GM21515 (cell line): ENCODE measurements around the gene MUC5AC.
"Not testable (repeated sequence)": the region's sequence is repeated elsewhere in the genome, so short reads cannot be mapped to it uniquely, and the experiment has no call there.

Experiments
- ATAC-seq: cut with Tn5 transposase; IDR thresholded peaks from one replicate; pipeline ENCODE4 v1.9.1; 2021; ENCODE audit not compliant: unreplicated experiment

MUC5AC gene

GRCh38 chr11:1140642-1141490 lies 16.9 kb upstream of the MUC5AC start:
- no peak for ATAC-seq

GRCh38 chr11:1146365-1146764 lies 11.4 kb upstream of the MUC5AC start:
- no peak for ATAC-seq

GRCh38 chr11:1147792-1148191 lies 10.0 kb upstream of the MUC5AC start:
- ATAC-seq, result no peak

GRCh38 chr11:1148752-1149180 lies 9.0 kb upstream of the MUC5AC start:
- ATAC-seq, result no peak

- no peak for ATAC-seq
Measured at GRCh38 chr11:1149545-1149944, 8.2 kb upstream of the MUC5AC start.

- no peak for ATAC-seq
Measured at GRCh38 chr11:1150116-1150515, 7.6 kb upstream of the MUC5AC start.

- no peak for ATAC-seq
Measured at GRCh38 chr11:1150769-1151365, 6.9 kb upstream of the MUC5AC start.

- ATAC-seq, result no peak
Measured at GRCh38 chr11:1151366-1152315, 6.1 kb upstream of the MUC5AC start.

- ATAC-seq, result no peak
Measured at GRCh38 chr11:1152316-1153104, 5.2 kb upstream of the MUC5AC start.

- no peak for ATAC-seq
Measured at GRCh38 chr11:1153105-1153950, 4.4 kb upstream of the MUC5AC start.

GRCh38 chr11:1153951-1154493 lies 3.7 kb upstream of the MUC5AC start:
- ATAC-seq, result no peak

- ATAC-seq, result not testable (repeated sequence)
Measured at GRCh38 chr11:1154656-1155055, 3.1 kb upstream of the MUC5AC start.

GRCh38 chr11:1155274-1155693 lies 2.5 kb upstream of the MUC5AC start:
- no peak for ATAC-seq

- no peak for ATAC-seq
Measured at GRCh38 chr11:1156506-1157340, 1.0 kb upstream of the MUC5AC start.

GRCh38 chr11:1157341-1157644 lies 460 bp upstream of the MUC5AC start:
- no peak for ATAC-seq

GRCh38 chr11:1158681-1159487 lies 1.1 kb downstream of the MUC5AC start:
- ATAC-seq, result no peak

GRCh38 chr11:1159488-1160220 lies 1.9 kb downstream of the MUC5AC start:
- not testable (repeated sequence) for ATAC-seq
